Activated CD4-positive, alpha-beta memory T cell treated with anti-CD3 and anti-CD28 coated beads, Interleukin-2, amount 10 ng/mL, durations not matched to agents 7 days and 5 days (primary cell): Measurements from ENCODE around the gene ARPC1A. TPM values are rescaled to one million over a fixed set of nuclear protein-coding genes. Genes with fewer than 3 reads are reported as not detected.
"Not testable (repeated sequence)": the region's sequence is repeated elsewhere in the genome, so short reads cannot be mapped to it uniquely, and the experiment has no call there.

Experiments used
- CTCF ChIA-PET: fragments of 350-600 bp; sonication (Branson Sonifier 250); formaldehyde crosslinking; loops from one replicate; lab custom pipeline; 2021; ENCODE audit warnings: antibody characterized with exemption, inconsistent platforms; lab: Charles Lee
- POLR2A ChIA-PET: fragments of 350-600 bp; sonication (Branson Sonifier 250); formaldehyde crosslinking; loops from one replicate; lab custom pipeline; 2021; ENCODE audit warnings: antibody characterized with exemption; lab: Charles Lee
- DNase-seq: peaks from one replicate; pipeline ENCODE4 v3.0.0-alpha.2; 2020
- H3K27ac Mint-ChIP-seq: one replicate; pipeline ENCODE4 v1.8.0; 2021; ENCODE audit warnings: mild to moderate bottlenecking, mixed read lengths
- H3K27me3 Mint-ChIP-seq: one replicate; pipeline ENCODE4 v1.8.0; 2021; ENCODE audit warnings: mixed read lengths
- H3K36me3 Mint-ChIP-seq: one replicate; pipeline ENCODE4 v1.8.0; 2021; ENCODE audit warnings: low read depth, mixed read lengths
- H3K4me1 Mint-ChIP-seq: one replicate; pipeline ENCODE4 v1.8.0; 2021; ENCODE audit warnings: mixed read lengths
- H3K4me3 Mint-ChIP-seq: one replicate; pipeline ENCODE4 v1.8.0; 2021; ENCODE audit warnings: mild to moderate bottlenecking, mixed read lengths
- H3K9me3 Mint-ChIP-seq: one replicate; pipeline ENCODE4 v1.8.0; 2021; ENCODE audit warnings: mixed read lengths
- total RNA-seq, 2 experiments: library from RNA; stranded (reverse); gene quantifications; one replicate each; pipeline ENCODE4 v1.2.3, GENCODE V29; 2021

Gene ARPC1A
- total RNA-seq, 2 experiments from 2014 or later = 63.8 to 68.9 TPM

DNA sequence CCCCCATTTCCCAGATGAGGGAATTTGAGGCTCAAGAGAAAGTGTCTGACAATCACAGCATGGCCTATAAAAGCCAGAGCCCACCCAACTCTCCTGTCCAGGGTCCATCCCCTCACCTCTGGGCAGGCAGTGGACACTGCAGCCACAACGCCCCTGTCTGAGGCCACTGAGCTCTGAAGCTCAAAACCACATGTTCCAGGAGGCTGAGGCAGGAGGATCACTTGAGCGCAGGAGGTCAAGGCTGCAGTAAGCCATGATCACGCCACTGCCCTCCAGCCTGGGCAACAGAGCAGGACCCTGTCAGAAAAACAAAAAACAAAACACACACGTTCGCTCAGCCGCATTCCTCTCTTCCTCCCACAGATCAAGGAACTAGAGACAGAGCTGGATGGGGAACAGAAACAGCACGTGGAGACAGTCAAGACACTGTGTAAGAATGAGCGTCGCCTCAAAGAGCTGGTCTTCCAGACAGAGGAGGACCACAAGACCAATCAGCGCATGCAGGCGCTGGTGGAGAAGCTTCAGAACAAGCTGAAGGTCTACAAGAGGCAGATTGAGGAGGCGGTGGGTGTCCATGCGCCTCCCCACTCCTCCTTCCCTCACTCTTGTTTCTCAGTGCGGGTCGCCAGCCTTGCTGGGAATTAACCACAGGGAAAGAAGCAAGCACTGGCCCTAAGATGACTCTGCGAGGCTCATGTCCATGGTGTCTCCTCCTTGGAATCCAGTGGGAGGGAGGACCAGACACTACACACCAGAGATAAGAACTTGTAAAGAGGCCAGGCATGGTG is 20.0 kb upstream of the ARPC1A start:
- H3K4me1 Mint-ChIP-seq = no peaks in the 10 kb centered on the region
- POLR2A ChIA-PET = no interaction called here
- H3K36me3 Mint-ChIP-seq = no peaks in the 10 kb centered on the region
- no peak for DNase-seq
- peaks cover 7% of the 10 kb centered on the region for H3K27me3 Mint-ChIP-seq
- H3K27ac Mint-ChIP-seq = no peak overlapping the region
- CTCF ChIA-PET = interaction anchor here (0.6 kb wide), 1 partner anchor 9 kb away, joined by 3 read pairs; no protein-coding TSS in a partner anchor
- H3K9me3 Mint-ChIP-seq = no peaks in the 10 kb centered on the region
- no peak overlapping the region for H3K4me3 Mint-ChIP-seq

GRCh38 chr7:99308461-99309074 is 17.1 kb upstream of the ARPC1A start:
- no peak for DNase-seq
- ChIA-PET CTCF (interaction anchor here (0.7 to 1.1 kb wide), 2 partner anchors 268 to 273 kb away, joined by 3 read pairs; no protein-coding TSS in a partner anchor), POLR2A (no interaction called here)
- H3K36me3 Mint-ChIP-seq = no peaks in the 10 kb centered on the region
- H3K4me1 Mint-ChIP-seq = peaks cover 12% of the 10 kb centered on the region
- H3K27me3 Mint-ChIP-seq = peaks cover 17% of the 10 kb centered on the region
- H3K27ac Mint-ChIP-seq = no peak overlapping the region
- no peaks in the 10 kb centered on the region for H3K9me3 Mint-ChIP-seq
- H3K4me3 Mint-ChIP-seq = no peak overlapping the region

GRCh38 chr7:99309111-99309510 is 16.6 kb upstream of the ARPC1A start:
- peaks cover 16% of the 10 kb centered on the region for H3K4me1 Mint-ChIP-seq
- no peak overlapping the region for H3K4me3 Mint-ChIP-seq
- CTCF ChIA-PET = interaction anchor here (0.7 to 1.1 kb wide), 2 partner anchors 268 to 273 kb away, joined by 3 read pairs; no protein-coding TSS in a partner anchor
- POLR2A ChIA-PET = no interaction called here
- no peak overlapping the region for H3K27ac Mint-ChIP-seq
- H3K36me3 Mint-ChIP-seq = no peaks in the 10 kb centered on the region
- no peak for DNase-seq
- H3K27me3 Mint-ChIP-seq = peaks cover 17% of the 10 kb centered on the region
- no peaks in the 10 kb centered on the region for H3K9me3 Mint-ChIP-seq

DNA sequence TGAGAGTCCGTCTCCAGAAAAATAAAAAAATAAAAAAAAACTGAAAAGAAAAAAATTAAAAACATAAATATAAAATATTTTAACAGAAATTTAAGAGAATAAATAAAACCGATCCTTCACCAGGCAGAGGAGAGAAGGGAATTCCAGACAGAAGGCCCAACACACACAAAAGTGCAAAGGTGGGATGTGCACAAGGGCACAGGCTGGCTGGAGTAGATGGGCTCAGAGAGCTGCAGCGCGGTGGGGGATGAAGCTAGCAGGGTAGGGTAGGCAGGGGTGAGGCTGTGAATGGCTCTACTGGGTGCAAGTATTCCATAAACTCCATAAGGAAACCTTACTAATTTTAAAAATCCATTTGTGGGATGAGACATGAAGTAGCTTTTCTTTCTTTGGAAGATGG is 15.7 kb upstream of the ARPC1A start:
- no peak for DNase-seq
- Mint-ChIP-seq H3K27me3 (peaks cover 17% of the 10 kb centered on the region), H3K4me3 (no peak overlapping the region), H3K9me3 (no peaks in the 10 kb centered on the region), H3K4me1 (peaks cover 24% of the 10 kb centered on the region), H3K27ac (no peak overlapping the region), H3K36me3 (no peaks in the 10 kb centered on the region)
- ChIA-PET POLR2A (interaction anchor here (1.0 kb wide), 1 partner anchor 15 kb away, joined by 5 read pairs; no protein-coding TSS in a partner anchor), CTCF (interaction anchor here (1.6 kb wide), 1 partner anchor 10 kb away, joined by 5 read pairs; no protein-coding TSS in a partner anchor)

DNA sequence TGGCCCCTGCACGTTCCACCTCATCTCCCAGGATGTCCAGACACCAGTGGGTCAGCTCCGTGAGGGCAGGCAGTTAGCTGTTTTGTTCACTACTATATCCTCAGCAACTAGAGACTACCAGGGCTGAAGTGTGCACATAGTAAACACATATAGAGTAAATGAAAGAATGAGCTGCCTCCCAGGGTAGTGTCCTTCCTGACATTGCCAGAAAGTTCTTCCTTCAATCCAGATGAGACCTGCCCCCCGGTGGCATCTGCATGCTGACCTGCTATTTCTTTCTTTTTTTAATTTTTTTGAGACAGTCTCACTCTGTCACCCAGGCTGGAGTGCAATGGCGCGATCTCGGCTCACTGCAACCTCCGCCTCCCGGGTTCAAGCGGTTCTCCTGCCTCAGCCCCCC is 14.0 kb upstream of the ARPC1A start:
- no peak for DNase-seq
- POLR2A ChIA-PET = interaction anchor here (4.9 kb wide), 1 partner anchor 14 kb away, joined by 34 read pairs; the partner anchor contains the start of gene ARPC1A
- Mint-ChIP-seq H3K4me1 (peaks cover 28% of the 10 kb centered on the region), H3K27ac (no peak overlapping the region), H3K27me3 (peaks cover 17% of the 10 kb centered on the region), H3K36me3 (no peaks in the 10 kb centered on the region), H3K4me3 (no peak overlapping the region), H3K9me3 (no peaks in the 10 kb centered on the region)
- CTCF ChIA-PET = interaction anchor here (1.2 to 4.9 kb wide), 4 partner anchors 14 to 272 kb away, joined by 3 to 38 read pairs (median 5); partner anchors contain the start of gene ARPC1A

DNA sequence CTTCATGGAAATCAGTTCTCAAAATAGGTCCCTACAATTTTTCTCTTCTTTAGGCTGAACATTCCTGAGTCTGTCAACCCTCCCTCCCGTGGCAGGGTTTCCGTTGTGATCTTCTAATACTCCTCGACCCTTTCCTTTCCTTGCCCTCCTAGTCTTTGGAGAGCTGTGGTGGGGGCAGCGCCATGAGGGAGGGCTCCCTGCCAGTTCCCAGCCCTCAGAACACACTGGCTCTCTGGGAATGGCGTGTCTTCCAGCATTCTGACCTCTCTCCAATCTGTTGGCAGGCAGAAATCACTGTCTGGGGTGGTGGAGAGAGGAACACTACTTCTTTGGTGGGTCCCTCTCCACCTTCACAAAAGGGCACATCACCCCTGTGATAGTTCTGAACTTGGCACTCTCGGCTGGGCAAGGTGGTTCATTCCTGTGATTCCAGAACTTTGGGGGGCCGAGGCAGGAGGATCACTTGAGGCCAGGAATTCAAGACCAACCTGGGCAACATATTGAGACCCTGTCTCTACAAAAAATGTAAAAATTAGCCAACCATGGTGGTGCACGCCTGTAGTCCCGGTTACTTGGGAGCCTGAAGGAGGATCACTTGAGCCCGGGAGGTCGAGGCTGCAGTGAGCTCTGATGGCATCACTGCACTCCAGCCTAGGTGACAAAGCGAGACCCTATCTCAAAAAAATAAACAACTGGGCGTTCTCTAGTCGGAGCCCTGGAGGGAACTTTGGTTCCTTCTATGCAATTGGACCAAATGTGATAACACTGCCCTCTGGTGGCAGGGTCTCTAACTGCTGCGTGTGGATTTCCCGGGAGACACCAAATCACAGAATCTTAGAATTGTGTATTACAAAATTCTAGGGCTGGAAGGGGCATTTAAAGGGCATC is 13.1 kb upstream of the ARPC1A start:
- Mint-ChIP-seq H3K4me1 (peaks cover 28% of the 10 kb centered on the region), H3K36me3 (no peaks in the 10 kb centered on the region), H3K9me3 (no peaks in the 10 kb centered on the region), H3K27ac (no peak overlapping the region), H3K27me3 (peaks cover 19% of the 10 kb centered on the region), H3K4me3 (peak overlapping the region; percentile 17)
- POLR2A ChIA-PET = interaction anchor here (4.9 kb wide), 1 partner anchor 13 kb away, joined by 34 read pairs; the partner anchor contains the start of gene ARPC1A
- DNase-seq = peak; percentile 79
- CTCF ChIA-PET = interaction anchor here (0.7 to 4.9 kb wide), 17 partner anchors 8 to 479 kb away, joined by 3 to 38 read pairs (median 4); partner anchors contain the start of genes ARPC1A and BUD31

DNA sequence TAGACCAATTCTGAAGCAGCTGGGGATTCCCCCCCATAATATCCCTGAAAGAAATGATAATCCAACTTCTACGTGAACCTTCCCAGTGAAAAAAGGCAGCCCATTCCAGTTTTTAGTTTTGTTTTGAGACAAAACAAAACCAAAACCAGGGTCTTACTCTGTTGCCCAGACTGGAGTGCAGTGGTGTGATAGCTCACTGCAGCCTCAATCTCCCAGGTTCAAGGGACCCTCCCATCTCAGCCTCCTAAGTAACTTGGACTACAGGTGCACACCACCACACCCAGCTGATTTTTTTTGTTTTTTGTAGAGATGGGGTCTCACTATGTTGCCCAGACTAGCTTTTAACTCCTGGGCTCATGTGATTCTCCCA is 12.5 kb upstream of the ARPC1A start:
- Mint-ChIP-seq H3K4me3 (peak overlapping the region; percentile 17), H3K36me3 (no peaks in the 10 kb centered on the region), H3K4me1 (peaks cover 28% of the 10 kb centered on the region), H3K9me3 (no peaks in the 10 kb centered on the region), H3K27ac (peak overlapping the region; percentile 10), H3K27me3 (peaks cover 19% of the 10 kb centered on the region)
- POLR2A ChIA-PET = interaction anchor here (4.9 kb wide), 1 partner anchor 12 kb away, joined by 34 read pairs; the partner anchor contains the start of gene ARPC1A
- no peak for DNase-seq
- CTCF ChIA-PET = interaction anchor here (0.8 to 4.9 kb wide), 16 partner anchors 9 to 563 kb away, joined by 3 to 38 read pairs (median 4); partner anchors contain the start of genes ARPC1A and BUD31

- Mint-ChIP-seq H3K4me1 (peaks cover 28% of the 10 kb centered on the region), H3K4me3 (no peak overlapping the region), H3K27me3 (peaks cover 19% of the 10 kb centered on the region), H3K27ac (peak overlapping the region; percentile 68), H3K9me3 (no peaks in the 10 kb centered on the region), H3K36me3 (no peaks in the 10 kb centered on the region)
- CTCF ChIA-PET = interaction anchor here (0.6 to 4.9 kb wide), 10 partner anchors 9 to 562 kb away, joined by 3 to 38 read pairs (median 4); partner anchors contain the start of genes ARPC1A, BUD31, PDAP1 and TRRAP
- POLR2A ChIA-PET = interaction anchor here (0.7 to 4.9 kb wide), 6 partner anchors 11 to 245 kb away, joined by 3 to 34 read pairs (median 4); partner anchors contain the start of gene ARPC1A
- DNase-seq = peak; percentile 71
These were observed 11.2 kb upstream of the ARPC1A start for GRCh38 chr7:99314504-99314903.

GRCh38 chr7:99320371-99320770 is 5.3 kb upstream of the ARPC1A start:
- Mint-ChIP-seq H3K27me3 (peaks cover 4% of the 10 kb centered on the region), H3K27ac (no peak overlapping the region), H3K4me1 (peaks cover 11% of the 10 kb centered on the region), H3K4me3 (no peak overlapping the region), H3K9me3 (no peaks in the 10 kb centered on the region), H3K36me3 (no peaks in the 10 kb centered on the region)
- DNase-seq = no peak
- ChIA-PET CTCF (interaction anchor here (0.7 kb wide), 1 partner anchor 30 kb away, joined by 7 read pairs; no protein-coding TSS in a partner anchor), POLR2A (no interaction called here)

GRCh38 chr7:99322659-99323058 is 3.0 kb upstream of the ARPC1A start:
- peaks cover 22% of the 10 kb centered on the region for H3K4me1 Mint-ChIP-seq
- H3K27ac Mint-ChIP-seq, H3K27me3 Mint-ChIP-seq, POLR2A ChIA-PET, H3K4me3 Mint-ChIP-seq, DNase-seq, H3K9me3 Mint-ChIP-seq: not testable (repeated sequence)
- peaks cover 13% of the 10 kb centered on the region for H3K36me3 Mint-ChIP-seq
- CTCF ChIA-PET = interaction anchor here (6.2 kb wide), 1 partner anchor 9 kb away, joined by 38 read pairs; no protein-coding TSS in a partner anchor

- H3K4me1 Mint-ChIP-seq = peaks cover 39% of the 10 kb centered on the region
- peaks cover 2% of the 10 kb centered on the region for H3K27me3 Mint-ChIP-seq
These were observed 1.1 kb upstream of the ARPC1A start for GRCh38 chr7:99324559-99324958.

More at GRCh38 chr7:99324559-99324958, 1.1 kb upstream of the ARPC1A start:
- ChIA-PET POLR2A (interaction anchor here (0.7 to 4.3 kb wide), 5 partner anchors 11 to 176 kb away, joined by 3 to 34 read pairs (median 4); partner anchors contain the start of gene ZNF394), CTCF (interaction anchor here (6.2 kb wide), 1 partner anchor 11 kb away, joined by 38 read pairs; no protein-coding TSS in a partner anchor)
- peak overlapping the region; percentile 21 for H3K27ac Mint-ChIP-seq
- DNase-seq = no peak
- no peaks in the 10 kb centered on the region for H3K9me3 Mint-ChIP-seq
- peaks cover 24% of the 10 kb centered on the region for H3K36me3 Mint-ChIP-seq
- H3K4me3 Mint-ChIP-seq = peak overlapping the region; percentile 93
